NCI-H82 treated with DMSO at 0.1 percent for 48 hours (cell line): Measurements from ENCODE around the gene EXOG.

Source experiments
- DNase-seq: peaks from one replicate; lab custom pipeline; 2025; ENCODE audit not compliant: unreplicated experiment; lab: John Stamatoyannopoulos, UW

EXOG gene

GRCh38 chr3:38473229-38473628 is 22.9 kb upstream of the EXOG start:
- no peak for DNase-seq

DNA sequence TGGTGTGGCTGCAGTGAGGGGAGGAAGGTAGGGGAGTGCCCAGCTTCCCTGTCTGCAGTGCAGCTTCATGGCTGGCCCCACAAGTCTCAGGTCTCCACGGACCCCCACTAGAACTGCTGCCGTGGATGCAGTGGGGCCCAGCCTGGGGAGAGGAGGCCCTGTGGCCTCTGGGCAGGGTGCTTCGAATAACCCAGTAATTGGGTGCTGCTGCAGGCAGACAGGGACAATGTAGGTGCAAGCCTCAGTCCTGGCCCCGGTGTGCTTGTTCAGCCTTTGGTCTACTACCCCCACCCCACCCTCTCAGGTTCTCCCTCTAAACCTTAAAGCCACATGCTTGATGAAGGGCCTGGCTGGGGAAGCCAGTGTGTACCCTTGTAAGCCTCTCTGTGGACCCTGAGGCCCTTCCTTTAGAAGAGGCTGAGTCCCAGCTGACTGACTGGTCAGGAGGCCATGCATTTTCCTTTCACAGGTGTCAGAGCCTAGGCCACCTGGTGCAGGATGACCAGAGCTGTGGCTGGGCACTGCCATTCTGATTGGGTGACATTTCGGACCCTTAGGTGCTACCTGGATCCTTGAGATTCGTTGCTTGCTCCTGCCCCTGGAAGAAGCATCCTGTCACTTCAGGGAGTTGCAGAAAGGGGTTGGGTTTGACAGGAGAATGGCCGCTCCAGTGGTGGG is 21.1 kb upstream of the EXOG start:
- DNase-seq = no peak

- no peak for DNase-seq
Observed at GRCh38 chr3:38475716-38476115, 20.4 kb upstream of the EXOG start.

DNA sequence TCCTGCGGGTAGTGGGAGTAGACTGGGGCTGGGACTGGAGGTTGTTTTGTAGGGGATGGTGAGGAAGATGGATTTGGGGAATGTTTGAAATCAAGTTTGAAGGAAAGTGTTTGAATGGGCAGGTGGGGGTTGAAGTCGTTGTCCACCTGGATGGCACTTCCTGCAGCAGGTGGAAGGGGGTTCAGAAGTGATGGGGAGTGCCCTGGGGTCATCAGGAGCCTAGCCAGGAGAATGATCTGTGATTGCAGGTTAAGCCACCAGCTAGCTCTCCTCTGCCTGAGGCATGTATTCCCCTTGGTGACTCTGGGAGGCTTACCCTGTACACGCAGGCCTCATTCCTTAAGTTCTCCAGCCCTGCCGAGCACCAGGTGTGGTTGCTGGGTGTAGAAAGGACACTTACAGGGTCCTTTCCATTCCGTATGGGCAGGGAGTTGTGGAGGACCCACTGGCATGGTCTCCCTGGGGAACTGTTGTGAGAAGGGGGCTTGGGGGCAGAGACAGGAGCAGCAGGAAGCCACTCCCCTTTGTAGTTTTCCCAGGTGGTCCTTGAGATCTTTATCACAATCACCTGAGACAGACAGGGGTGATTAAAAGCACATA is 19.9 kb upstream of the EXOG start:
- DNase-seq = no peak

GRCh38 chr3:38477057-38477820 is 18.9 kb upstream of the EXOG start:
- DNase-seq = no peak

DNA sequence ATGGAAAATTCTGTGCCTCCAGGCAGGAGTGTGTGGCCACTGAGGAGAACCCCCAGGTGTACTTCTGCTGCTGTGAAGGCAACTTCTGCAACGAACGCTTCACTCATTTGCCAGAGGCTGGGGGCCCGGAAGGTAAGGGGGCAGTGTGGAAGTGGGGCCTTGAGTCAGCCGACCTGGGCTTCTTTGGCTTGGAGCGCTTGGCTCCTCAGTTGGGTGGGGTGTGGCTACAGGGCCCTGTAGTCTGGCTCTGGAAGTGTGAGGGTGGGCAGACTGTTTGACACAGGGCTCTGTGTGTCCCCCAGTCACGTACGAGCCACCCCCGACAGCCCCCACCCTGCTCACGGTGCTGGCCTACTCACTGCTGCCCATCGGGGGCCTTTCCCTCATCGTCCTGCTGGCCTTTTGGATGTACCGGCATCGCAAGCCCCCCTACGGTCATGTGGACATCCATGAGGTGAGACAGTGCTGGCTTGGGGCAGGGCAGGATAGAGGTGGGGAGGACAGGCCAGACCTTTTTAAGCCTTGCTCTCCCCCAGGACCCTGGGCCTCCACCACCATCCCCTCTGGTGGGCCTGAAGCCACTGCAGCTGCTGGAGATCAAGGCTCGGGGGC is 18.2 kb upstream of the EXOG start:
- no peak for DNase-seq

- DNase-seq = no peak
Observed at GRCh38 chr3:38478901-38479300, 17.2 kb upstream of the EXOG start.

- no peak for DNase-seq
Observed at GRCh38 chr3:38479431-38480092, 16.6 kb upstream of the EXOG start.

GRCh38 chr3:38480093-38480445 is 16.1 kb upstream of the EXOG start:
- no peak for DNase-seq

GRCh38 chr3:38480930-38481329 is 15.2 kb upstream of the EXOG start:
- no peak for DNase-seq

DNA sequence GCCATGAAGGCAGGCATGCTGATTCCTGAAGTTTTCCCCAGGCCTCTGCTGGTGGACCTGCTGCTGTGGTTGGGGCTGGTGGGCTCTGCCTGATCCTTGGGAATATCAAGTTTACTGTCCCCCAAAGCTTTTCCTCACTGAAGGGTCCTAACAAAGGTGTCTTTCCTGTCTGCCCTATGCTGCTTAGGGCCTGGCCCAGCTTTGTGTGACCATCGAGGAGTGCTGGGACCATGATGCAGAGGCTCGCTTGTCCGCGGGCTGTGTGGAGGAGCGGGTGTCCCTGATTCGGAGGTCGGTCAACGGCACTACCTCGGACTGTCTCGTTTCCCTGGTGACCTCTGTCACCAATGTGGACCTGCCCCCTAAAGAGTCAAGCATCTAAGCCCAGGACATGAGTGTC is 13.2 kb upstream of the EXOG start:
- no peak for DNase-seq

DNA sequence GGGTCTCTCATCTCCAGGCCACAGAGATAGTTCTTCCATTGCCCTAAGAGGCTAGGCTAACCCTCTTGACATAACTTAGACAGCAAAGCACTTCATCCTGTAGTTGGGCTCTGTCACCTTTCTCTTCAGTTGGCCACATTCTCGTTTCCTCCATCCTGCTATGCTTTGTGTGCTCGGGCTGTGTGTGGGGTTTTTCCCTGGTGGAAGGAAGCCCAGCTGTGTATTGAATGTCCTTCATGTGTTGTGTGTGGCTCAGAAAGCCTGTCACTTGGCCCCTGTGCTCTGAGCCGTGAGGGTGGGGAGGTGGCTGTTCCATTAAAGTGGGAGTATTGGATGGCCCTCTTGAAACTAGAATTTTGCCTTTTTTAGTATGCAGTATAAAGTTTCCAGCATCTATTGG is 8.8 kb upstream of the EXOG start:
- DNase-seq = no peak

- no peak for DNase-seq
Observed at GRCh38 chr3:38488949-38489348, 7.2 kb upstream of the EXOG start.

DNA sequence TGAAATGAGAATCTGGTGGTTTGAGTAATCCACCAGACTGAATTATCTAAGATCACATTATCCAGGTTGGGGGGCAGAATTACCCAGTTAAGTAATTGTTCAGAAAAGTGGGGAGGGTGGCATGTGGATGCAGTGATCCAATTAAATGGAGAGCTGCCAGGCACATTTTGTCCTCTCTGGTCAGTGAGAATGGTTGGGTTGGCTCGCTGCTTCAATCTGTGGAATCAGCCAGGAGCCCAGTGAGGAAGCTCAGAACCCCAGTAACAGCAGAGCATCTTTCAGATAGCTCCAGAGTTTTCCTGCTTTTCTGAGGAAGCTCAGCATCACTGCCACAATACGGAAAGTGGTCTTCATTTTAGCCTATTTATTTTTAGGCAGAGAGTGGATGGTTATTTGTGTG is 6.4 kb upstream of the EXOG start:
- no peak for DNase-seq

GRCh38 chr3:38490281-38491030 is 5.7 kb upstream of the EXOG start:
- DNase-seq = no peak

- DNase-seq = no peak
Observed at GRCh38 chr3:38491215-38491614, 4.9 kb upstream of the EXOG start.

DNA sequence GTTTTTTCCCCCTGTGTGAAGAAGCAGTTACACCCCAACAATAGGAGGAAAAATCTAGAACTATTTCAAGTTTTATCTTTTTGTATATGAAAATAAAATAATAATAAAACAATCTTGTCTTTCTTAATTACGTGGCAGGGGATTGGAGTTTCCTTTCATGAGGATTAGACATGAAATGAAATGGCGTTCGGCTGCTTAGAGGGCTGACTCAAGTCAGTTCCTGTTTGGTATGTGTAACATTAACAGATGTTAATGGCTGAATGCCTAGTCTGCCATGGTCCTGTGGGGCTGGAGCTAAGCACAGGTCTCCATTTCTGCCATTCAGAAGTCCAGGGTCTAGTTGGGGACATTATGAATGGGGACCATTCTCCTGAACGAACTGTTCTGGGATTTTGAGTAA is 3.1 kb upstream of the EXOG start:
- DNase-seq = no peak

DNA sequence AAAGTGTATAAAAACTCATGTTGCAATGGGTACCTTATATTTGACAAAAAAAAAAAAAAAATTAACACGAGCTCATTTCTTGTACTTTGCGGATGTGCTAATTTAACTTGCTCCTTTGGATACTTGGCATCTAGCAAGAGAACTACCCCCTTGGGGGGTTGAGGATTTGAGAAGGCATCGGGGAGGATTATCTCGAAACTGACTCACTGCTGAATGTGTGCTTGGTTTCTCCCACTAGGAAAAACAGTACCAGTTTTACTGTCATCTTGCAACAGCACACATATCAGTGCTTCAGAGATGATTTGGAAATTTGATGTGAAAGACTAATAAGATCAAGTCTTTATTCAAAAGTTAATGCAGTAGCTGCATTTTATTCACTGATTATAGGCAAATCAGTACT is 891 bp downstream of the EXOG start:
- peak; percentile 14 for DNase-seq

GRCh38 chr3:38500688-38501417 is 4.7 kb downstream of the EXOG start:
- no peak for DNase-seq

DNA sequence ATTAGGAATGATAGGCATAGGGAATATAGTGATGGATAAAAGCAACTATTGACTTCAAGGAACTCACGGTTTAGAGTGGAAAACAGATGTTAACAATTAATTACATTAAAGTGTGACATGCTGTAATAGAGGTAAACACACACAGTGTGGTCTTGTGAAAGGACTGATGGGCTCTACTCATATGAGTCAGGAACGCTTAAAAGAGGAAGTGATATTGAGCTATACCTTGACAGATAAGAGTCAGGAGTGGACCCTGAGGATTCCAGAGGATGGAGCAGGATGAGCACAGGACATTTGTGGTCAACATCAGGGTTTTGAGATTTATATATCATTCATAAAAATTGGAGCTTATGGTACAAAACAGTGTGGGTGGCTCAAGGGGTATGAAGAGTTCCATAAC is 11.0 kb downstream of the EXOG start:
- DNase-seq = no peak
